Activated T-cell treated with anti-CD3 and anti-CD28 coated beads for 48 hours (primary cell): ENCODE data around the gene WNT4.

ENCODE experiments used
- DNase-seq: peaks from one replicate; pipeline ENCODE4 v3.0.0-alpha.2; 2020; ENCODE audit warnings: low read depth

The WNT4 gene

GRCh38 chr1:22129501-22130117 is 13.3 kb downstream of the WNT4 start:
- DNase-seq = no peak

- no peak for DNase-seq
Measured at GRCh38 chr1:22128392-22128791, 14.5 kb downstream of the WNT4 start.

- no peak for DNase-seq
Measured at GRCh38 chr1:22127731-22128130, 15.2 kb downstream of the WNT4 start.

- no peak for DNase-seq
Measured at GRCh38 chr1:22127248-22127647, 15.6 kb downstream of the WNT4 start.

GRCh38 chr1:22126531-22126930 is 16.4 kb downstream of the WNT4 start:
- no peak for DNase-seq

GRCh38 chr1:22124592-22125229 is 18.2 kb downstream of the WNT4 start:
- no peak for DNase-seq

- no peak for DNase-seq
Measured at GRCh38 chr1:22123901-22124404, 18.9 kb downstream of the WNT4 start.

- DNase-seq = no peak
Measured at GRCh38 chr1:22123071-22123390, 19.9 kb downstream of the WNT4 start.

GRCh38 chr1:22122273-22123070 is 20.4 kb downstream of the WNT4 start:
- no peak for DNase-seq

- no peak for DNase-seq
Measured at GRCh38 chr1:22121421-22121911, 21.4 kb downstream of the WNT4 start.

GRCh38 chr1:22120469-22120790 is 22.5 kb downstream of the WNT4 start:
- DNase-seq = no peak

- no peak for DNase-seq
Measured at GRCh38 chr1:22119626-22120468, 23.1 kb downstream of the WNT4 start.

- DNase-seq = no peak
Measured at GRCh38 chr1:22118291-22118992, 24.5 kb downstream of the WNT4 start.

- no peak for DNase-seq
Measured at GRCh38 chr1:22117851-22118250, 25.0 kb downstream of the WNT4 start.

- no peak for DNase-seq
Measured at GRCh38 chr1:22117238-22117637, 25.7 kb downstream of the WNT4 start.

GRCh38 chr1:22115286-22115685 is 27.6 kb downstream of the WNT4 start:
- DNase-seq = no peak

- no peak for DNase-seq
Measured at GRCh38 chr1:22114083-22115012, 28.5 kb downstream of the WNT4 start.

GRCh38 chr1:22112554-22112953 is 30.3 kb downstream of the WNT4 start:
- no peak for DNase-seq

- DNase-seq = no peak
Measured at GRCh38 chr1:22111620-22112019, 31.3 kb downstream of the WNT4 start.

GRCh38 chr1:22111115-22111514 is 31.8 kb downstream of the WNT4 start:
- no peak for DNase-seq

- DNase-seq = no peak
Measured at GRCh38 chr1:22110016-22110415, 32.9 kb downstream of the WNT4 start.
